Left cardiac atrium (tissue), 4 donors: ENCODE measurements around the gene CASZ1. TPM values are rescaled to one million over a fixed set of nuclear protein-coding genes. Genes with fewer than 3 reads are reported as not detected.

Experiments
- ATAC-seq, 2 donors: fragments of 200-7000 bp; cut with Tn5 transposase; one replicate each; pipeline ENCODE4 v1.9.1; 2020; ENCODE audit warnings: mild to moderate bottlenecking in 2 of 2, moderate library complexity in 2 of 2
- DNase-seq: peaks from one replicate; pipeline ENCODE4 v3.0.0-alpha.2; 2020
- intact Hi-C, 2 donors: fragments of 100-400 bp; cut with DNase I; formaldehyde crosslinking; loops; one replicate each; pipeline versions ENCODE4 v1.14.1 to v1.15.1; 2022 to 2023
- total RNA-seq, 2 donors: library from RNA; stranded (reverse); fragmentation: NEBNext Ultra II Directional; extraction: Animal tissue kit (Norgen Biotek cat#: 25700); gene quantifications; one replicate each; pipeline ENCODE4 v1.2.1, GENCODE V29; 2021
- donor health status: DM: no; HTN: yes; CAD: no.
- donor health status: DM: no; HTN: yes; CAD: no; lungs with severe emphysema.
- donor health status: DM: yes; HTN: yes; CAD: no.
- donor health status: Dilated cardiomyopathy.

CASZ1 gene
- total RNA-seq, 2 donors from 2014 or later: 37.6 to 68.2 TPM

- ATAC-seq: peak in 1 of 2 donors; percentile 9
- intact Hi-C loops: loop anchor here in 1 of 2 donors (5.0 kb wide), 1 partner anchor 122 kb away; the partner anchor contains the start of gene CASZ1
- DNase-seq: no peak
Observed at GRCh38 chr1:10674700-10675609, 121.5 kb downstream of the CASZ1 start.

GRCh38 chr1:10674222-10674621 lies 122.2 kb downstream of the CASZ1 start:
- intact Hi-C loops: no loop called here
- DNase-seq (no peak), ATAC-seq (no peak)

- ATAC-seq: peak in 1 of 2 donors; percentile 21
- no peak for DNase-seq
- intact Hi-C loops: no loop called here
Observed at GRCh38 chr1:10673109-10673711, 123.2 kb downstream of the CASZ1 start.

GRCh38 chr1:10672343-10673050 lies 123.9 kb downstream of the CASZ1 start:
- intact Hi-C loops: no loop called here
- ATAC-seq (no peak), DNase-seq (no peak)

GRCh38 chr1:10671622-10672342 lies 124.7 kb downstream of the CASZ1 start:
- ATAC-seq (peak in 1 of 2 donors; percentile 36), DNase-seq (no peak)
- intact Hi-C loops: no loop called here

- ATAC-seq (no peak), DNase-seq (no peak)
- intact Hi-C loops: no loop called here
Observed at GRCh38 chr1:10671090-10671489, 125.4 kb downstream of the CASZ1 start.

GRCh38 chr1:10670190-10670589 lies 126.3 kb downstream of the CASZ1 start:
- intact Hi-C loops: no loop called here
- DNase-seq (no peak), ATAC-seq (no peak)

GRCh38 chr1:10669570-10669969 lies 126.9 kb downstream of the CASZ1 start:
- no peak for ATAC-seq
- intact Hi-C loops: loop anchor here in 1 of 2 donors (10.0 kb wide), 1 partner anchor 145 kb away; no protein-coding TSS in a partner anchor
- DNase-seq: no peak

GRCh38 chr1:10667861-10668761 lies 128.3 kb downstream of the CASZ1 start:
- intact Hi-C loops: loop anchor here in 1 of 2 donors (10.0 kb wide), 1 partner anchor 143 kb away; no protein-coding TSS in a partner anchor
- DNase-seq (no peak), ATAC-seq (no peak)

GRCh38 chr1:10665930-10666850 lies 130.3 kb downstream of the CASZ1 start:
- peak; percentile 62 to 77 for ATAC-seq
- intact Hi-C loops: loop anchor here in 1 of 2 donors (10.0 kb wide), 1 partner anchor 141 kb away; no protein-coding TSS in a partner anchor
- peak; percentile 76 for DNase-seq

GRCh38 chr1:10665226-10665625 lies 131.2 kb downstream of the CASZ1 start:
- ATAC-seq (no peak), DNase-seq (no peak)
- intact Hi-C loops: loop anchor here in 1 of 2 donors (10.0 kb wide), 1 partner anchor 140 kb away; no protein-coding TSS in a partner anchor

- no peak for DNase-seq
- intact Hi-C loops: loop anchor here in 1 of 2 donors (10.0 kb wide), 1 partner anchor 139 kb away; no protein-coding TSS in a partner anchor
Observed at GRCh38 chr1:10664251-10664650, 132.2 kb downstream of the CASZ1 start.

GRCh38 chr1:10663678-10664035 lies 132.8 kb downstream of the CASZ1 start:
- intact Hi-C loops: loop anchor here in 1 of 2 donors (10.0 kb wide), 1 partner anchor 139 kb away; no protein-coding TSS in a partner anchor
- peak; percentile 70 to 87 for ATAC-seq

More at GRCh38 chr1:10664251-10664650, 132.2 kb downstream of the CASZ1 start:
- peak; percentile 44 to 55 for ATAC-seq

GRCh38 chr1:10662824-10663677 lies 133.4 kb downstream of the CASZ1 start:
- ATAC-seq (no peak), DNase-seq (no peak)
- intact Hi-C loops: loop anchor here in 1 of 2 donors (10.0 kb wide), 1 partner anchor 138 kb away; no protein-coding TSS in a partner anchor

More at GRCh38 chr1:10663678-10664035, 132.8 kb downstream of the CASZ1 start:
- DNase-seq: peak; percentile 65

- ATAC-seq: no peak
- intact Hi-C loops: loop anchor here in 1 of 2 donors (10.0 kb wide), 1 partner anchor 137 kb away; no protein-coding TSS in a partner anchor
- no peak for DNase-seq
Observed at GRCh38 chr1:10662090-10662688, 134.3 kb downstream of the CASZ1 start.
